H54 (cell line): Measurements from ENCODE around the gene ST6GAL1.

Source experiments
- DNase-seq: peaks from one replicate; pipeline ENCODE4 v3.0.0; 2011; ENCODE audit warnings: low spot score, mixed read lengths; ENCODE audit not compliant: insufficient read length
- FAIRE-seq: peaks from 3 replicates; lab custom pipeline; 2011; peaks lifted over from hg19 to GRCh38; lab: Jason Lieb, UNC
- POLR2A ChIP-seq: IDR thresholded peaks from 2 replicates; pipeline ENCODE4 v1.6.1; 2011; ENCODE audit warnings: low read depth, mild to moderate bottlenecking, low read length

ST6GAL1 gene

GRCh38 chr3:187112934-187113793, 182.8 kb downstream of the ST6GAL1 start:
- TF ChIP-seq POLR2A: no peak
- no peak for DNase-seq
- FAIRE-seq: peak; percentile 86

GRCh38 chr3:187114511-187114910, 184.2 kb downstream of the ST6GAL1 start:
- DNase-seq: no peak
- FAIRE-seq: no peak
- TF ChIP-seq POLR2A: no peak

GRCh38 chr3:187120326-187120725, 190.0 kb downstream of the ST6GAL1 start:
- FAIRE-seq (peak; percentile 72), DNase-seq (no peak)
- no peak for TF ChIP-seq POLR2A

GRCh38 chr3:187122261-187122660, 191.9 kb downstream of the ST6GAL1 start:
- no peak for TF ChIP-seq POLR2A
- FAIRE-seq (no peak), DNase-seq (no peak)

GRCh38 chr3:187125319-187126031, 195.1 kb downstream of the ST6GAL1 start:
- TF ChIP-seq POLR2A: no peak
- FAIRE-seq: no peak
- DNase-seq: no peak
